Hematopoietic multipotent progenitor cell treated with erythropoietin and hydrocortisone succinate and interleukin-3 and kit ligand, for 4 days (in vitro differentiated cells): ENCODE measurements around the gene CHD2.

Source experiments
- DNase-seq: peaks from one replicate; pipeline ENCODE4 v3.0.0-alpha.2; 2015

The CHD2 gene

DNA sequence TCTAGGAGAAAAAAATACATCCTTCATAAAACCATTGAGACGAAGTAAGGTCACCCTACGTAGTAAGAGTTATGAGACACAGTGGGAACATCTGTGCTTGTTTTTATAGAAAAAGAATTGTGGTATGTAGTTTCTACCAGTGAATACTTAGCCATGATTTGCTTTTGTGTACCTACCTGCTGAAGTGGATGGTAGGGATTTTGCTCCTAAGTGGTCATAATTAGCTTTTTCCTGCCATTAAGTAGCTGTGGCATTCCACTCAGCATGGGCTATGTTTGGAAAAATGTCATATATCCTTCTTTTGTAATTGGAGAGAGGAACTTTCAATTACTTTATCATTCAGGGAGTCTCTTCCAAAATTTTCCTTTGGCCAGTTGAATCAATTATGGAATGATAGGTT, 63.7 kb downstream of the CHD2 start:
- no peak for DNase-seq

DNA sequence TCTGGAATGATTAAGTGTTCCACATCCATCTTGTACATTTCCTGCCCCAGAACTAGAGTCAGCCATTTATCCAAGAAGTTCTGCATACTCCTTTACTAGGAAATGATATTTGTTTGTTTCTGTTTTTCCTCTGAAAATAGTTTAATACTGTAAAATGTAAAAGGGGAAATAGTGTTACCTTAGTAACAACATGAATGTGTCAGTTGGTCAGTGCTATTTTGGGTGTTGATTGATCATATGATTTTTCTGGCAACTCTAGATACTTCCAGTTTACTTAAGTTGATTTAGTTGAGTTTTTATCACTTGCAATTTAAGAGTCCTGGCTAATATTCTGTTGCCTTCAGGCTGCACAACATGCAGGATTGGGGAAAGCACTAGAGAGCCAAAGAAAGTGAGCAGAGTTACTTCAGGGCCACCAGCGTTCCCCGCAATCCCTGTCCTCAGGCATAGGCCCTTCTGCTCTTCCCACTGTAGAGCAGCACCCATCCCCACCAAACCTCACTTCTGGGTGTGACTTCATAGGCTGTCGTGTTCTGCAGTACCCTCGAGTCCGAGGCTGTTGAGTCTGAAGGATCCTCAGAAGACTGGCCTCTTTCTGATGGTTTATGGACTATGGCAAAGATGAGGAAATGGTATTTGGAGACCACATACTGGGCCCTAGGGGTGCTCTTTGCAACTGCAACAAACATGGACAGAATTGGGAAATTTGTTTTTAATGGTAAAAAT, 69.0 kb downstream of the CHD2 start:
- DNase-seq, result peak; percentile 35

DNA sequence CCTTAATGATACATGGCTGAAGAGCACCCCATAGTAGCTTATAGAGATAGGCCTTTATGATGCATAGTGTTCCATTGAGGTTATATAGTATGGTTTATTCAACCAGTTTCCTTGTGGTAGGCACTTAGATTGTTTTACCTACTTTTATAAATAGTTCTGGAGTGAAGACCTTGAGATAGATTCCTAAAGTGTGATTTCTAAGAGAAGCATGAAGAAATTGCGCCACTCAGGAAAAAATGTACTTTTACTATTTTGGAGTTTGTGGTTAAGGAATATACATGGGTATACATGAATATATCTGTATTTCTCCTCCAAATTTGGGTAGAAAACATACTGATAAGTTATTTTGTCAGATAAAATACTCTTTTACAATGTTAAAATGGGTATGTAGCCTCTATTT, 70.5 kb downstream of the CHD2 start:
- DNase-seq, result no peak

DNA sequence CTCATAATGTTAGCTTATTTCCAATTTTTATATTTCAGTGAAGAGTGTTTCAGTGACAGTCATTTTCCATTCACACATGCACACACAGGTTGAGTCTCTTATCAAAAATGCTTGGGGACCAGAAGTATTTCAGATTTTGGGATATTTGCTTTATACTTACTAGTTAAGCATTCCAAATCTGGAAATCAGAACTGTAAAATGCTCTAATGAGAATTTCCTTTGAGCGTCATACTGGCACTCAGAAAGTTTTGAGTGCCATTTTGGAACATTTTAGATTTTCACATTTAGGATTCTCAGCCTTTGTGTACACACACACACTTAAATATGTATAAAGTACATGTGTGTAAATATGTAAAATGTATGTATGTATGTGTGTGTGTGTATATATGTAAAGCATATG, 71.0 kb downstream of the CHD2 start:
- DNase-seq, result no peak

DNA sequence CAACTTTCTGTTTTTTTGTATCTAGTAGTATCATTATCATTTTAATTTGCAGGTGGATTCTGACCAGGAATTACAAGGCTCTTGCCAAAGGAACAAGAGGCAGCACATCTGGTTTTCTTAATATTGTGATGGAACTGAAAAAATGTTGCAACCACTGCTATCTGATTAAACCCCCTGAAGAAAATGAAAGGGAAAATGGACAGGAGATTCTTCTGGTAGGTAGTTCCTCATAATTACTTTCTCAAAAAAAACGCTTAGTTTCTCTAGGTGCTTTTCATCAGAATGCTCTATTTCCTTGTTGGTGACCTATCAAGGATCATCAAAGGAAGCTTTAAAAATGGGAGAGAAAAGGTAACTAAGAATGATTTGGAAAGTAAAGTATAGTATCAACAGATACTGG, 71.6 kb downstream of the CHD2 start:
- peak; percentile 48 for DNase-seq

DNA sequence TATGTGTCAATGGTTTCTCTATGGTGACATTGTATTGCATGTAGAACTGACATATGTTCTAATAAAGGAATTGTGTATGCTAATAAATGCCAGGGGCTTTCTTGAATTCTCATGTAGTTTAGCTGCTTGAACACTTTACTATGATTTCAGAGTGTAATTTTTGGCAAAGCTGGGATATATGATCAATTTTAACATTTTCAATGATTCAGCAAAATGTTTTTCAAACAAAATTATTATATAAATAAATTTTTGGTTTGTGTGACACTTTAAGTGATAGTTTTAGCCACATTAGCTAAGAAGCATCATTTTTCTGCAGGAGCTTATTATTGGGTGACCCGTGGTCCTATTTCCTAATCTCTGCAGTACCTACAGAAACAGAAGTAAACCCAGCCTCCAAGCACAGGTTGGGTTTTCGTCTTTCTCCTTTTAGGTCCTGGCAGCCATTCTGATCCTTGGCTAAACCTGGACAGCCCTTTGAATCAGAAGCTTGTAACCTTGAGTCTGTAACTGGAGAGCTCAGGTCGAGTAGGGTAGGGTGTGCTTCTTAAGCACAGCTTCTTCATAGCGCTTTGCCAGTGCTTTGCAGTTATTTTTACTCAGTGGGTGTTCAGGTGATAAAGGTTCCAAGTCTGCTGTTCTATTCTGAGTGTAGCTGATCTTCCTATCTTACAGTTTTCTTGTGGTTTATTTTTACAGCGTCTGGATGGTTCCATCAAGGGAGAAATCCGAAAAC, 74.2 kb downstream of the CHD2 start:
- no peak for DNase-seq

DNA sequence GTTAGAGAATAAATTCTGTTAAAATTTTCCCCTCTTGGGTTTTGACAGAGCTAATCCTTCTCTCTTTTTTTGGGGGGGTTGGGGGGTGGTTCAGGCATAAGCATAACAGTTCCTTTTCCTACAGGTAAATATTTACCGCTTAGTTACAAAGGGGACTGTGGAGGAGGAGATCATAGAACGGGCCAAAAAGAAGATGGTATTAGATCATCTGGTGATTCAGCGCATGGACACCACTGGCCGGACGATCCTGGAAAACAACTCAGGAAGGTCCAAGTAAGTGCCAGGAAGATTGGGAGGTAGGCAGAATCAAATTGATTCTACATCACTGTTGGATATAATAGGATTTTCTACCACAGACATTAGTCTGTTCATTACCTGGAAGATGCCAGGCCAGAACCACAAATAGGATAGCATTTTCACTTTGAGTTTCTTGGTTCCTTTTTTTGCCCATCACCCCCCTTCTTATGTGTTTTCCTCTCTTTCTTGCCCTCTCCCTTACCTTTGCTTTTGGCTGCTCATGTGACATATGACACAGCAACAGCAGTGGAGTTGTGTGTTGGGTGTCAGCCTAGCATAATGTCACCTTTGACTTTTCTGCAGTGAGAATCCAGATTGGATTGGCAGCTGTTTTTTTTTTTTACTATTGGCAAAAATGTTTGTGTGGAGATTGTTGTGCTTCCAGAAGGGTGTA, 79.0 kb downstream of the CHD2 start:
- DNase-seq, result no peak

DNA sequence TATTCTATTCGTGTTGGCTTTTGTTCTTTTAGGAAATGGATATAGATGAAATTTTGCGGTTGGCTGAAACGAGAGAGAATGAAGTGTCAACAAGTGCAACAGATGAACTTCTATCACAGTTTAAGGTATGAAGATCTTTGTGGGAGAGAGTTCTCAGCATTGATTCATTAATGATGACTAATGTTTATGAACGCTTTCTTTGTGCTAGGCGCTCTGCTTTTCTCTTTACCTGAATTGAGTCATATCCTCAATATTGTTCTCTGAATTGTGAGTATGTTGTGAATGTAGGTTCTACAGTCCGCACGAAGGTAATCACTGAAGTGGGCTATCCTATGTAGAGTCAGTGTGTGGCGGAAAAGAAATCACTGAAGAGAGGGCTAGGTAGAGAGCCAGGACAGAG, 81.2 kb downstream of the CHD2 start:
- DNase-seq, result no peak

DNA sequence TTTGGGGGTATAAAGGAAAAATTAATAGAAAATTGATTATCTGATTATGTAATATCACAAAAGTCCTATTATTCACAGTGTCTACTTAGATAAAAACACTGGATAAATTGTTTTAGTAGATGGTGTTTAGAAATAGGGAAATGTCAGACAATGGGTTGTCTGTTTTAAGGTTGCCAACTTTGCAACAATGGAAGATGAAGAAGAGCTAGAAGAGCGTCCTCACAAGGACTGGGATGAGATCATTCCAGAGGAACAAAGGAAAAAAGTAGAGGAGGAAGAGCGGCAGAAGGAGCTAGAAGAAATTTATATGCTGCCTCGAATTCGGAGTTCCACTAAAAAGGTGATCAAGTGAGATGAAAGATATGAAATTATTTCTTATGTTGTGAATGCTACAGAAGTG, 84.0 kb downstream of the CHD2 start:
- DNase-seq, result no peak

DNA sequence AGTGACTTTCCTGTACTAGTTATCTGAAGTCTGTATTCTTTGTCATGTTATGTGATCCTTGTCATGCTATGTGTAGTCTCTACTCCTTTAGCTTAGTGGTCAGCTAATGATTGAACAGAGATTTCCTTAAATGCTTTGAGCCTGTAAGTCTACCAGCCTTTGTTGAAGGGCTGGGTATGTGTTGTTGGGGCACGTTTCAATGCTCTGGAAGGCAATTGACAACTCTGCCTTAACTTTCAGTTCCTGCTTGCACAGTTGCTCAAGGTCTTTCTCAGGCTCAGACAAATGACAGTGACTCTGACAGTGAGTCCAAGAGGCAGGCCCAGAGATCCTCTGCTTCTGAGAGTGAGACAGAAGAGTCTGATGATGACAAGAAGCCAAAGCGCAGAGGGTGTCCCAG, 89.3 kb downstream of the CHD2 start:
- no peak for DNase-seq

DNA sequence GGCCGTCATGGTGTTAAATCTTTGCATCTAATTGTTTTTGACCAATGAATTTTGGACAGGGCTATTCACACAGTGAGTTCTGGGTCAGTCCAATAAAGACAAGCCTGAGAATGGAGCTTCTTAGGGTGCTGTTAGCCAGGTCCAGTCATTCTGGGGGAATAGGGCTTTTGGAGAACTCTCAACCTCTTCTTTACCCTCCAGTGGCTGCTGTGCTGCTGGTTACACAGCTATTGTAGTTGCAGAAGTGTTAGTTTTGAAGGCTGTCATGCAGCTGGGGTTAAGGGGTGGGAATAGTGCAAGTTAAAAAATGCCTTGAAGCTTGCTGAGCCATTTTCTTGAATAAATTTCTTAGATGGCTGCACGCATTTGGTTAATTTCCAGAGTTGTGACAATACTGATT, 89.9 kb downstream of the CHD2 start:
- DNase-seq, result no peak

DNA sequence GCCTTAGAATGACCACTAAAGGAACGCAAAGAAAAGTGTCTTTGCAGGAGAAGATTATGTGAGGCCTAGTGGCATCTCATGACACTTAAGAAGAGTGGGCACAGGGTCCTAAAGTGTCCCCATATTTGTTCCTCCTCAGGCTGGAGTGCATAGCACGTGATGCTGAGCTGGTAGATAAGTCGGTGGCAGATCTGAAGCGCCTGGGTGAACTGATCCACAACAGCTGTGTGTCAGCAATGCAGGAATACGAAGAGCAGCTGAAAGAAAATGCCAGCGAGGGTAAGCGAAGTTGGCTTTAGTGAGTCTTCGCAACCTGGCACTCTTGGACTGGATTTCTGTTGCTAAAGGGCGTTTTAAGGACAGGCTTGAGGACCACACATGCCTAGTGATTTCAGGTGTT, 92.6 kb downstream of the CHD2 start:
- no peak for DNase-seq

DNA sequence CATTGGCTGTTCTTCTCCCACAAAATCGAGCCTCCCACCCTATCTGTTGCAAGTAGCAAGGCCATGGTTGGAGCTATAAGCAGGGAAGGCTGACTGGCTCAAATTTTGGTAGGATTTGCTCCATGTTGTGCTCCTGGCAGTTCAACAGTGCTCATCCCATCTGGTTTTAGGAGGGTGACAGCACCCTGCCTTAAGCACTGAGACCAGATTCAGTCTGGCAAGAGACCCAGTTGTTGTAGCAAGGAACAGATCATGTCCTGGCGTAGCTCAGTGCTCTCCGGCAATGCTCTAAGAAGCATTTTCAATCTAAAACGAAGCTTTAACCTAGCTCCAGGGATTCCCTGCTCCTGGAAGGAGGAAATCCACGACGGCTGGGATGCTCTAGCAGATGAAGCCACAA, 97.7 kb downstream of the CHD2 start:
- DNase-seq, result no peak

DNA sequence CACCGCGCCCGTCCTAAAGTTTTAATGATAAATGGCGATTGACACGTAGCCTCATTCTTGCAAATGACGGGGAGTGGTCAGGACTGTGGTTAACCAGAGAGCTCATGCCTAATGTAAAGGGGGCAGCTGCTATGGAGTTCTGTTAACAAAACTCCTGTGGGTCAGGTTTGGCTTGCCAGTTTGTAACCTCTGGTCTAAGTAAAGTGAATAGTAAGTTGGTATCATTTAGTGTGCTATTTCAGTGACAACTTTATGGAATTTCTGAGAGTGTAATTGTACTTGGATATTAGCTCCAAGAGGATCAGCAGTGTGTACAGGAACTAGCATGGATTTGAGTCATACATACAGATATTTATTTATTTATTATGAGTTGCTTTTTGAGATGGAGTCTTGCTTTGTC, 101.0 kb downstream of the CHD2 start:
- no peak for DNase-seq

DNA sequence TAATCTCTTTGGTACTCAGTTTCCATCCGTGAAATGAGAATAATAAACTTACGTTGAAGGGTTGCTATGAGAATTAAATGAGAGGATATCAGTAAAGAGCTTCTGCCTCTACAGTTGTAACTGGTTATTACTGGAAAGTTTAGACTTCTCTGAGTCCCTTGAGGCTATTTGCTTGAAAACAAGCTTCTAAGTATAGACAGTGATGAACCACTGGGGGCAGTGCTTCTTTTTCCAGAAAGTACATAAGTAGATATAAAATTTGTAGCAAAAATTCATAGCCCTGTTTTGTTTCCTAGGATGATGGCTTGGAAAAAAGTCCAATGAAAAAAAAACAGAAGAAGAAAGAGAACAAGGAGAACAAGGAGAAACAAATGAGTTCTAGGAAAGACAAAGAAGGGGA, 101.8 kb downstream of the CHD2 start:
- DNase-seq, result peak; percentile 44

DNA sequence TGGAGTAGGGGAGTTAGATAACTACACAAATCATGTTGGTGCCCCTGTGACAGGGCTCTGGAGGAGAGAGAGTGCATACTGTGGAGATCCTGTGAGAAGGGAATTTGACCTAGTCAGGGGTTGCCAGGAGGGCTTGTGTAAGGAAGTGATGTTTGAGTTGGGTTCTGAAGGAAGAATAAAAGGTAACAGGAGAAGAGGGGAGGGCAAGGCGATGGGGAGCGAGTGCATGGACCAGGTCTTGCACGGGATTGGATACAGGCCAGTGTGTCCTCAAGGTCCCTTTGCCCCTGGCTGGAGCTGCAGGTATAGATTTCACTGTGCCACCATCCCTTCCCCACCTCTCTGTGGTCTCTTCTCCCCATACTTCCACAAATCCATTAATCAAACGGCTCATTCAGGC, 105.0 kb downstream of the CHD2 start:
- no peak for DNase-seq

DNA sequence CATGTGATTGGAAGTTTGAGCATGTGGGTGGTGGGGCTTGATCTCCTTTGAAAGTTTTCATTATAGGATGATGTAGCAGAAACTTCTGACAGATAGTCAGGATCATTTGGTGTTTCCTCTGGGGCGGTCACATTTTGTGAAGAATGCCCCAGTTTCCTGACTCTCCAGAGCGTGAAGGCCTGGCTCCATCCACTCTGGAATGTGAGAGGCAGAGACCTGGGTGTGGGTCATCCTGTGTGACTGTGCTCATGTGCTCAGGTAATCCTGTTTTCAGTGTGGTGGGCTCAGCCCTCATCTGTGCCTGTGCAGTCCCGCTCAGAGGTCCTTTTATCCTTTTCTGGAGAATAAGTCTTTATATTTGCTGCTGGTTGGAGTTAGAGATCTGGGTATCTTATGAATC, 107.9 kb downstream of the CHD2 start:
- no peak for DNase-seq

DNA sequence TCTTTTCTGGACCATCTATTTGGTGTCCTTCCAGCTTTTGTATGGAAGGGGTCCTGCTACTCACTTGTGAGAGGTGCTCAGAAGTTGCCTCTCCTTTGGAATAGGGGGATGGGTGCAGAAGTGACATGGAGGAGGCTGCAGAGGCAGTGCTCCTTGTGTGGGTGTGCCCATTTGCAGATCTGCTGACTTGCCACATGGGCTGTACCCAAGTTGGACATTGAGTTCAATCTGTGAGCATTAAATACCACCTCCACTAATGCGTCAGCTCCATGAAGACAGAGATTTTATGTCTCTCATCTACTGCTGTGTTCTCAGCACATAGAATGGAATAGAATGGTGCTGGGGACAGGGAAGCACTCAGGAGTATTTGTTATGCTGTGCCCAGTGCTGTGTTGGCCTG, 112.7 kb downstream of the CHD2 start:
- no peak for DNase-seq

DNA sequence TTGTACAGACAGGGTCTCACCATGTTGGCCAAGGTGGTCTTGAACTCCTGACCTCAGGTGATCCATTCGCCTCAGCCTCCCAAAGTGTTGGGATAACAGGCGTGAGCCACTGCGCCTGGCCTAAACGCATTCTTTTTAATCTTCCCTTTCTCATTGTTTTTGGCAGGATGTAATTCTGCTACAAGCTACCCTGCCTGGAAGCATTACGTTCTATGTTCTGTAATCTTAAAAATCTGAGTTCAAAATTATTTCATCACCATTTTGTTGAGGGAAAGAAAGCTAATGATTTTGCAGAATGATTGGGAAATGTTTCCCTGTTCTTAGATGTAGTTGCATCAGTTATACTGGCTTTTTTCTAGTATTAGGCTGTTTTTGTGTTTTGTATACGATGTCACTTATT, 117.4 kb downstream of the CHD2 start:
- peak; percentile 53 for DNase-seq

DNA sequence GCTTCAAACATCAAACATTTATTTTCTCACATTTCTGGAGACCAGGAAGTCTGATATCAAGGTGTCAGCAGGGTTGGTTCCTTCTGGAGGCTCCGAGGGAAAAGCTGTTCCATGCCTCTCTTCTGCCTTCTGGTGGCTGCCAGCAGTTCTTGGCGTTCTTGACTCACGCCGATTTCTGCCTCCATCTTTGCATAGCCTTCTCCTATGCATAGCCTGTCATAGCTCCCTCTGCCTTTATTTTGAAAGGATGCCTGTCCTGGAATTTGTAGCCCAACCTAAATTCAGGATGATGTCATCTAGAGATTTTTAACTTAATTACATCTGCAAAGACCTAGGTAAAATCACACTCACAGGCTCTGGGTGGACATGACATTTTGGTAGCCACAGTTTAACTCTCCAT, 118.5 kb downstream of the CHD2 start:
- DNase-seq, result no peak

DNA sequence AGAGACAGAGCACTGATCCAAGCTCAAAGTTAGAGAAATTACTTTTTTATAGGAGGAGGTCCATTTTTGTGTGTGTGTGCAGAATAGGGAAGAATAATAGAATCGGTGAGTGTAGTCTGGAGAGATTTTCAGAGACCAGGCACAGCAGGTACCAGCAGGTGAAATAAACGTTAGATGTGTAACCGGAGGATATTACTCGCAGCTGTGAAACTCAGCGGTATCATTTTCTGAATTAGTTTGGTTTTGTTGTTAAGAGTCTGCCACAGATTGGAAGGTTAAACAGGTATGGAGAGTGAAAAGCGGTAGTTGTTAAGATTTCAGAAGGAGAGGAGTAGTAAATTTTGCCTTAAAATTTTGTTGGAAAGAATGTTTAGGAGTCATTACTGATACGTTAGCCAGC, 119.0 kb downstream of the CHD2 start:
- no peak for DNase-seq

DNA sequence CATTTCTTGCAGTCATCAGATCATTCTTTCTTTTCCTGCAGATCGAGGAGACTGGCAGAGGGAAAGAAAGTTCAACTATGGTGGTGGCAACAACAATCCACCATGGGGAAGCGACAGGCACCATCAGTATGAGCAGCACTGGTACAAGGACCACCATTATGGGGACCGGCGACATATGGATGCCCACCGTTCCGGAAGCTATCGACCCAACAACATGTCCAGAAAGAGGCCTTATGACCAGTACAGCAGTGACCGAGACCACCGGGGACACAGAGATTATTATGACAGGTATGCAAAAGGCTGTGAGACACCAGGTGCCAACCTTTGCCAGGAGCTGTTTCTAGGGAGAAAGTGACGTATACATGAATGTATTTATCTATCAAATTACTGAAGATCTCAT, 119.8 kb downstream of the CHD2 start:
- no peak for DNase-seq

DNA sequence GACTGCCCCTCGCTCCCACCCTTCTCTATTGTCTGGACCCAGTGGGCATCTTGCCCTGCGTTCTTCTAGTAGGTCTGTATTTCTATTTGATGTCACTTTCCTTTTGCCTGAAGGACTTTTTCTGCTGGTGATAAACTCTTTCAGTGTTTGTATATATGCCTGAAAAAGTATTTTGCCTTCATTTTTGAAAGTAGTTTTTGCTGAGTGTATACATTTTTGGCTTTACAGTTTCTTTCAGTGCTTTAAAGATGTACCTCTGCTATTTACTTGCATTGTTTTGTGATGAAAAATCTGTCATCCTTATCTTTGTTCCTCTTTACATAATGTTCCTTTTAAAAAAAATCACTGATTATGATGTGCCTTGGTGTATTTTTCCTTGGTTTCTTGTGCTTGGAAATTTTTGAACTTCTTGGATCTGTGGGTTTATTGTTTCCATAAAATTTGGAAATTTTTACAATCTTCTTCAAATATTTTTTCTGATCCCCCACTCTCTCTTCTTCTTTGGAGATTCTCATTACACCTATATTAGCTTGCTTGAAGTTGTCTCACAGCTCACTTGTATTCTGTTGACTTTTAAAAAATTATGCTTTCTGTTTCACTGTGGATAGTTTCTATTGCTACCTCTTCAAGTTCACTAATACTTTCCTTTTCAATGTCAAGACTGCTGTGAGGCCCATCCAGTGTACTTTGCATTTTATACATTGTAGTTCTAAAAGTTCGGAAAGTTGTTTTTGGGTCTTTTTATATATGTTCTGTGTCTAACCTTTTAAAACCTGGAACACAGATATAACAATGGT, 121.0 kb downstream of the CHD2 start:
- DNase-seq, result no peak

DNA sequence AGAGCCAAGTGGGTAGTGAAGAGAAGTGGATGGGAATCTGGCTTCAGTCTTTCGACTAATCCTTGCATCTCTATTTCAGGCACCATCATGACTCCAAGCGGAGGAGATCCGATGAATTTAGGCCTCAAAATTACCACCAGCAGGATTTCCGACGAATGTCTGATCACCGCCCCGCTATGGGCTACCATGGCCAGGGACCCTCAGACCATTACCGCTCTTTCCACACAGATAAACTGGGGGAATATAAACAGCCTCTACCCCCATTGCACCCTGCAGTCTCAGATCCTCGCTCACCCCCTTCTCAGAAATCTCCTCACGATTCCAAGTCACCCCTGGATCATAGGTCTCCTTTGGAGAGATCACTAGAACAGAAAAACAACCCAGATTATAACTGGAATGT, 124.2 kb downstream of the CHD2 start:
- DNase-seq, result no peak
